Measurements from ENCODE around the gene TMEM63A. TPM values are rescaled to one million over a fixed set of nuclear protein-coding genes. Genes with fewer than 3 reads are reported as not detected.

Gene TMEM63A
- total RNA-seq, 2 donors from 2014 or later: 16.0 to 19.0 TPM

DNA sequence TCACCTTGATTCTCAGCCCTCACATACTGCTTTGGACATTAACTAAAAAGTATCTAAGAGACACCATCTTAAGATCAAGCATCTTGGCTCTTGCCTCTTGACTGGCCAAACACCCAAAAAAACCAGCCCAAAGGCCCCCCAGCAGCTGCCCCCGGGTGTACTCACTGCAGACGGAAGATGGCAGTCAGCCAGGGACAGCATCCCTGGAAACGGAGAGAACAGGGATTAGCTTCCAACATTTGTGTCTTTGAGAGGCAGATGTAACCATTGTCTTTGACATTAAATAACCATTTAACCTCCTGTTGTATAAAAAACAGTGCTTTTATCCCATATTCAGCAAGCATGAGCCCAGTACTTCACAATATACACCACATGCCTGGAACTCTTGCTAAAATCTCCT, 11.3 kb downstream of the TMEM63A start:
- no peaks in the 10 kb centered on the region for H3K4me1 ChIP-seq
- no peak for DNase-seq (ENCODE audit: low spot score)
- no peaks in the 10 kb centered on the region for H3K27me3 ChIP-seq
- no peaks in the 10 kb centered on the region for H3K9me3 ChIP-seq
- no peak overlapping the region for H3K27ac ChIP-seq
- H3K4me3 ChIP-seq: no peak overlapping the region
- peaks cover 70% of the 10 kb centered on the region for H3K36me3 ChIP-seq
- no peak for TF ChIP-seq CTCF (IDR thresholded peaks at IDR 0.05)

DNA sequence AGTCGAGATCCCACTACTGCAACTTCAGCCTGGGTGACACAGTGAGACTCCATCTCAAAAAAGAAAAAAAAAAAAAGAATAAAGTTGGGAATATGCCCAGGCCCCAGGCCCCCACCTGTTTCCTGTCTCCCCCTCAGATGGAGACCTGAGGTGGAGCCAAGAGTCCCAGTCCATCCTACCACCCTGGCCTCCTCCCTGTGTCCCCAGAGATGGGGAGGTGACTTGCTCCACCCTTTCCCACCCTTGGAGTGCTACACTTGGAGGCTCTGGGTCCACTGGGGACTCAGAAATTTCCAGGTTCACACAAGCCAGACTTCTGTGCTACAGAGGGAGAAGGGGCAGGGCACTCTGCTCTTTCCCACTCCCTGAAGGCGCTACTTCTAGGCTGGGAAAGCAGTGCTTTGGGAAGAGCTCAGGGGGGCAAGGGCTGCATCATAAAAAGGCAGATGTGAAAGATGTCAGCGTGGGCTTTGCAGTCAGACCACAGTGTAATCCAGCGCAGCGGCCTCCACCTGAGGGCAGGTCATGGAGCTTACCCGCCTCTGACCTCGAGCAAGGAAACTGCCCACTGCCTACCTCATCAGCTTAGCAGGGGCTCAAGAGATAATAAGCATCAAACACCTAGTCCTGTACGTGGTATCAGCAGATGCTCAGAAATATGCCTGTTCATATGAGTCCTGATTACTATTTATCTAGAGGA, 13.4 kb downstream of the TMEM63A start:
- Histone ChIP-seq H3K27me3 (no peaks in the 10 kb centered on the region), H3K27ac (no peak overlapping the region), H3K4me3 (no peak overlapping the region), H3K36me3 (peaks cover 64% of the 10 kb centered on the region), H3K4me1 (no peaks in the 10 kb centered on the region), H3K9me3 (no peaks in the 10 kb centered on the region)
- no peak for TF ChIP-seq CTCF (IDR thresholded peaks at IDR 0.05)
- no peak for DNase-seq (ENCODE audit: low spot score)

DNA sequence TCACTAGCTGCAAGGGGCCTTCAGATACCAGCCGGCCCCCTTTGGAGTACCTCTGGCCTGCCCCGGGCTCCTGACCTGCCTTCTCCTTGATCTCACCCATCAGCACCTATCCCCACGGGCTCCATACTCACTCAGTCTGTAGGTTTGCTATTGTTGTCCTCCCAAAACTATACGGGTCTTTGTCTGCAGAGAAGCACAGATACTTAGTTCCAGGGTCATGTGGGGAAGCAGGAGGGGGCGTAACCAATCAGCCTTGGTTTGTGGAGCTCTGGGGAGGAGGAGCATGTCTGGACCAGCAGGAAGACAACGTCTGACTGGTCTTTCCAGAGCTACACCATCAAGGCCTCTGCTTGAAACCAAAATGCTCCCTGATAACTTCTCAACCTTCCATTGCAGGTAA, 15.2 kb downstream of the TMEM63A start:
- TF ChIP-seq CTCF (IDR thresholded peaks at IDR 0.05): no peak
- no peaks in the 10 kb centered on the region for H3K9me3 ChIP-seq
- H3K4me3 ChIP-seq: no peak overlapping the region
- H3K27me3 ChIP-seq: no peaks in the 10 kb centered on the region
- no peak overlapping the region for H3K27ac ChIP-seq
- DNase-seq (ENCODE audit: low spot score): no peak
- no peaks in the 10 kb centered on the region for H3K4me1 ChIP-seq
- peaks cover 68% of the 10 kb centered on the region for H3K36me3 ChIP-seq

GRCh38 chr1:225866061-225866837, 15.9 kb downstream of the TMEM63A start:
- no peak overlapping the region for H3K27ac ChIP-seq
- H3K36me3 ChIP-seq: peaks cover 68% of the 10 kb centered on the region
- no peaks in the 10 kb centered on the region for H3K4me1 ChIP-seq
- no peak for DNase-seq (ENCODE audit: low spot score)
- no peaks in the 10 kb centered on the region for H3K9me3 ChIP-seq
- H3K4me3 ChIP-seq: no peak overlapping the region
- H3K27me3 ChIP-seq: no peaks in the 10 kb centered on the region
- TF ChIP-seq CTCF (IDR thresholded peaks at IDR 0.05): no peak

DNA sequence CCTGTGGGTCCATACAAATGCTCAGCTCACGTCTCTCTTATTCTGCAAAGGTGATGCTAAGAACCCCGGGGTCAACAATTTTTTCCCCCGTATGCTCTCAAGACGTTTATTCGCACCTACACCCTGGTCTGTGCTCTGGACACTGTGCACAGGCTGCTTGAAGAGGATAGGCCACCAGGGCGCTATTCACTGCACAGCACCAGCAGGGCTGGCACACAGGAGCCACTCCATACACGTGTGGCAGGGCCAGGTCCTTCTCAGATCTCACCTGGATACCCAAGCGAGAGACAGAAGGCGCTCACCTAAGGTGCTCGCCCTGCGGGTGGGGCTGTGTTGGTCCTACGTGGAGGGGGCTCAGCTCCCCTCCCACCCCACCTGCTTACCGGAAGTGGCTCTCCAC, 16.7 kb downstream of the TMEM63A start:
- Histone ChIP-seq H3K9me3 (no peaks in the 10 kb centered on the region), H3K4me3 (no peak overlapping the region), H3K27ac (no peak overlapping the region), H3K4me1 (no peaks in the 10 kb centered on the region), H3K36me3 (peaks cover 68% of the 10 kb centered on the region), H3K27me3 (no peaks in the 10 kb centered on the region)
- no peak for DNase-seq (ENCODE audit: low spot score)
- TF ChIP-seq CTCF (IDR thresholded peaks at IDR 0.05): no peak
